Ishikawa (cell line): ENCODE measurements around the gene OR6J1.

Experiments used
- CEBPB ChIP-seq: IDR thresholded peaks from 2 replicates; pipeline ENCODE4 v1.6.1; 2012
- CREB1 ChIP-seq: IDR thresholded peaks from 2 replicates; pipeline ENCODE4 v1.6.1; 2012; ENCODE audit warnings: low read depth
- EGR1 ChIP-seq: IDR thresholded peaks from 2 replicates; pipeline ENCODE4 v1.6.1; 2012
- EP300 ChIP-seq: IDR thresholded peaks from 2 replicates; pipeline ENCODE4 v1.6.1; 2012; ENCODE audit warnings: borderline replicate concordance
- FOXM1 ChIP-seq: IDR thresholded peaks from 2 replicates; pipeline ENCODE4 v1.6.1; 2012; ENCODE audit warnings: low read depth, borderline replicate concordance
- MAX ChIP-seq: IDR thresholded peaks from 2 replicates; pipeline ENCODE4 v1.6.1; 2012
- NFIC ChIP-seq: IDR thresholded peaks from 2 replicates; pipeline ENCODE4 v1.6.1; 2012
- RAD21 ChIP-seq: IDR thresholded peaks from 2 replicates; pipeline ENCODE4 v1.6.1; 2012; ENCODE audit warnings: low read depth
- REST ChIP-seq: IDR thresholded peaks from 2 replicates; pipeline ENCODE4 v1.6.1; 2012; ENCODE audit warnings: low read depth, mild to moderate bottlenecking
- TAF1 ChIP-seq: IDR thresholded peaks from 2 replicates; pipeline ENCODE4 v1.6.1; 2012; ENCODE audit warnings: low read depth, mild to moderate bottlenecking
- TCF12 ChIP-seq: IDR thresholded peaks from 2 replicates; pipeline ENCODE4 v1.6.1; 2012; ENCODE audit warnings: low read depth
- TEAD4 ChIP-seq: IDR thresholded peaks from 2 replicates; pipeline ENCODE4 v1.6.1; 2012
- USF1 ChIP-seq: IDR thresholded peaks from 2 replicates; pipeline ENCODE4 v1.6.1; 2012
- YY1 ChIP-seq: IDR thresholded peaks from 2 replicates; pipeline ENCODE4 v1.6.1; 2012; ENCODE audit warnings: low read depth
- ZBTB7A ChIP-seq: IDR thresholded peaks from 2 replicates; pipeline ENCODE4 v1.6.1; 2012; ENCODE audit warnings: low read depth

The OR6J1 gene

DNA sequence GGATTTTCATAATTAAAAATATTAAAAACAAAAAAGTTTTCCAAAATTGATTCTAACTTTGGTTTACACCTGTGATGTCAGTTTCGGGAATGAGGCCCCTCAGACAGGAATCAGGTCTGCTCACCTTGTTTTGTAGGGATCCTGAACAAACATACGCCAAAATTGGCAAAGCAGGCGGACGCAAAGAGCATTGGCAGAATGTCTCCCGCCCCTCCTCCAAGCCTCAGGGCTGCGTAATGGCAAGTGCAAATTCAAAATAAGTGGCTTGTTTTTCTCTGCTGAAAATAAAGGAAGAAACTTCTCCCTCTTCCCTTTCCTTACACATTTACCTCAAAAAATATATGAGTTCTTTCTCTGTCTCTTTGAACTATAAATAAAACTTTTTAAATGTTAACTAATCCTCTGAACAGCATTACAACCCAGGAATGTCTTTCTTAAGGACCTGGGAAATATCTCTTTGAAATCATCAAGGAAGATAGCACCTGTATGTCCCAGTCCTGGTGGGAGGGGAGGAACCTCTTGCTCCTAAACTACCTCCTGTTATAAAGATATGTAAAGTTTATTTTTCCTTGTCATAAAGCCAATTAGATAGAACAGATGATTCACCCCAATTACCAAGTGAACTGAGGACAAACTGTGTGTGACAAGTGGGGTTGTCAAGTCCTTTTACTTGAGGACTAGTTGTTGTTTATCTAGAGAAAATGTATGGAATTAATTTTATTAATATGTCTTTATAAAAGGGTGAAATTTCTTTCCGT, 16.5 kb downstream of the OR6J1 start:
- TF ChIP-seq CREB1 (no peak), EGR1 (no peak)

DNA sequence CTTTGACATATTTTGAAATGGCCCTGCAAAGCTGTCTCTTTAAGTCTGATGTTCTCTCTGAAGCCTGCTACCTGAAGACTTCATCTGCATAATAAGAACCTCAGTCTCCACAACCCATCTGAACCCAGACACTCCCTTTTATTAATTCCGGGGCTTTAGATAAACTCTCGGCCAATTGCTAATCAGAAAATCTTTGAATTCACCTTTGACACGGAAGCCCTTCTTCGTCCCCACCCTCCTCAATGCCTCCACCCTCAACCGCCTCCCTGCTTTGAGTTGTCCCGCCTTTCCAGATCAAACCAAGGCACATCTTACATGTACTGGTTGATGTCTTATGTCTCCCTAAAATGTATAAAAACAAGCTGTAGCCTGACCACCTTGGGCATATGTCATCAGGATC, 17.6 kb downstream of the OR6J1 start:
- no peak for TF ChIP-seq FOXM1
- TF ChIP-seq CREB1, result no peak
- no peak for TF ChIP-seq TAF1
- TF ChIP-seq EP300, result no peak
- no peak for TF ChIP-seq REST
- TF ChIP-seq CEBPB, result no peak
- no peak for TF ChIP-seq RAD21
- TF ChIP-seq TCF12, result no peak
- no peak for TF ChIP-seq EGR1
- no peak for TF ChIP-seq NFIC
- TF ChIP-seq YY1, result no peak
- TF ChIP-seq ZBTB7A, result no peak
- TF ChIP-seq USF1, result no peak
- no peak for TF ChIP-seq TEAD4
- TF ChIP-seq MAX, result no peak

DNA sequence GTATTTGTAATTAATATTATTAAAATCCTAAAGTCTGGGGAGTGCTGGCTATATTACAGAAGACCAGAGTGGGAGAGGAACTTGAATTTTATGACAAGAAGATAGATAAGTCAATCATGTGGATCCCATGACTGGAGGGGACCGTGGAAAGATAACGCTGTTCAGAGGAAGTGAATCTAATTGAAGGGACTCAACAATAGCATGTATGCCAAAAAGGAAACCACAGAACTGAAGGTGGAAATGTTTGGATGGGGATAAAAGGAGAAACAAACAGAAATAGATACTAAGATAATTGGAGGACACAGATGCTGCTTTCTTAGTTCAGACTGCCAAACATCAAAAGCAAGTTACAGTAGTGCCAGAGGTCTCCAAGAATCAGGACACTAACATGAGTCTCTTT, 21.1 kb downstream of the OR6J1 start:
- no peak for TF ChIP-seq FOXM1
- TF ChIP-seq NFIC, result no peak
- TF ChIP-seq CREB1, result no peak
- TF ChIP-seq TAF1, result no peak
- TF ChIP-seq EGR1, result no peak
- TF ChIP-seq CEBPB, result no peak
- TF ChIP-seq YY1, result no peak
- no peak for TF ChIP-seq MAX
- TF ChIP-seq REST, result no peak
- TF ChIP-seq EP300, result no peak
- no peak for TF ChIP-seq RAD21
- no peak for TF ChIP-seq TEAD4
- no peak for TF ChIP-seq USF1
- TF ChIP-seq ZBTB7A, result no peak
- no peak for TF ChIP-seq TCF12

GRCh38 chr14:22622255-22622654, 21.9 kb downstream of the OR6J1 start:
- TF ChIP-seq USF1, result no peak
- no peak for TF ChIP-seq ZBTB7A
- TF ChIP-seq RAD21, result no peak
- TF ChIP-seq REST, result no peak
- no peak for TF ChIP-seq TEAD4
- TF ChIP-seq TAF1, result no peak
- TF ChIP-seq CEBPB, result no peak
- no peak for TF ChIP-seq MAX
- no peak for TF ChIP-seq EGR1
- TF ChIP-seq TCF12, result no peak
- no peak for TF ChIP-seq NFIC
- TF ChIP-seq YY1, result no peak
